Measurements from ENCODE around the gene PPP1R12B.
"Not testable (repeated sequence)": the region's sequence is repeated elsewhere in the genome, so short reads cannot be mapped to it uniquely, and the experiment has no call there.

Gene PPP1R12B

DNA sequence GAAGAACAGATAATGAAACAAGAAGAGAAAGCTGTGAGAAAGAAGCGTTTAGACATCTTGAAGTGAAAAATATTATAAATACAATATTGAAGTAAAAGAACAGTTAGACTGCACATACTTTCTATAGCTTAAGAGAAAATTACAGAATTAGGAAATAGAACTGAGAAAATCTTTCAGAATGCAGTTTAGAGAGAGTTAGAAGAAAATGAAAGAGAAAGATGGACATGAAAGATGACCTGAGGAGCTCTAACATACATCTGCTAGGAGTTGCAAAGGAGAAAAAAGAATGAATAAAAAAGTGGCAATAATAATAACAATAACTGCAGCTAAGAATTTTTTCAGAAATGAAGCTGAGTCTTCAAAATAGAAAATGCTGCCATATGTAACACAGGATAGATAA, 173.0 kb downstream of the PPP1R12B start:
- H3K4me1 ChIP-seq (ENCODE audit: insufficient read depth, low read length); H3K27ac ChIP-seq (ENCODE audit: low read length); H2AFZ ChIP-seq (ENCODE audit: low read depth, low read length); H3K27me3 ChIP-seq (ENCODE audit: insufficient read depth, low read length, poor library complexity); H3K9ac ChIP-seq (ENCODE audit: low read depth, low read length); H4K20me1 ChIP-seq (ENCODE audit: insufficient read depth, low read length); H3K36me3 ChIP-seq (ENCODE audit: insufficient read depth, low read length); H3K4me2 ChIP-seq (ENCODE audit: insufficient read depth, low read length); H3K79me2 ChIP-seq (ENCODE audit: insufficient read depth, low read length); H3K4me3 ChIP-seq (ENCODE audit: low read depth in 1 of 2, low read length in 2 of 2); ATAC-seq (ENCODE audit: insufficient read depth, low read depth); DNase-seq; H3K9me3 ChIP-seq (ENCODE audit: insufficient read depth, low read length, severe bottlenecking): not testable (repeated sequence)

GRCh38 chr1:202521886-202522285, 173.4 kb downstream of the PPP1R12B start:
- Histone ChIP-seq H3K36me3 (ENCODE audit: insufficient read depth, low read length) (no peaks in the 10 kb centered on the region), H3K4me2 (ENCODE audit: insufficient read depth, low read length) (no peak overlapping the region), H3K9me3 (ENCODE audit: insufficient read depth, low read length, severe bottlenecking) (no peaks in the 10 kb centered on the region), H2AFZ (ENCODE audit: low read depth, low read length) (no peak overlapping the region), H3K27ac (ENCODE audit: low read length) (no peak overlapping the region), H3K4me3 (ENCODE audit: low read depth in 1 of 2, low read length in 2 of 2) (no peak overlapping the region), H4K20me1 (ENCODE audit: insufficient read depth, low read length) (no peaks in the 10 kb centered on the region), H3K27me3 (ENCODE audit: insufficient read depth, low read length, poor library complexity) (no peaks in the 10 kb centered on the region), H3K79me2 (ENCODE audit: insufficient read depth, low read length) (no peaks in the 10 kb centered on the region), H3K9ac (ENCODE audit: low read depth, low read length) (no peak overlapping the region), H3K4me1 (ENCODE audit: insufficient read depth, low read length) (no peaks in the 10 kb centered on the region)
- TF ChIP-seq CTCF (IDR thresholded peaks at IDR 0.05; ENCODE audit: borderline replicate concordance, extremely low read depth, low read length, poor library complexity, severe bottlenecking) (no peak), EZH2 (IDR thresholded peaks at IDR 0.05; ENCODE audit: borderline replicate concordance, low read depth, low read length, severe bottlenecking) (no peak)
- DNase-seq (no peak), ATAC-seq (ENCODE audit: insufficient read depth, low read depth) (no peak)

DNA sequence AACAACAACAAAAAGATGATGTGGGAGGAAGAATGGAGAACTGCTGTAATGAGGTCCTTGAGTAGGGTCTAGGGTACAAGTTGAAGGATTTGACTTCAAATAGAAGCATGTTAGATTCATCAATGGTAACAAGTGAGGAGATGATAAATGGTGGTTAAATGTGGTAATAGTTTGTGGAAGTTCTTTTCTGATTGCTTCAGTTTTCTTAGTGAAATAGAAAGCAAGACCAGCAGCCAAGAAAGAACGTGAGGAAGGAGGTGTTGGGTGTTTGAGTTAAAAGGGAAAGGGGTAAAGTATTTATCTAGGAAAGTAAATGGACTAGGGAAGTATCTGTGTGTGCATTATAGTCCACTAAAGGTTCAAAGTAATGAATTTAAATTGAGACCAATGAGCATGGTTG, 177.6 kb downstream of the PPP1R12B start:
- H2AFZ ChIP-seq (ENCODE audit: low read depth, low read length); ATAC-seq (ENCODE audit: insufficient read depth, low read depth); H3K9ac ChIP-seq (ENCODE audit: low read depth, low read length); H3K36me3 ChIP-seq (ENCODE audit: insufficient read depth, low read length); H3K4me3 ChIP-seq (ENCODE audit: low read depth in 1 of 2, low read length in 2 of 2); H3K27me3 ChIP-seq (ENCODE audit: insufficient read depth, low read length, poor library complexity); H3K9me3 ChIP-seq (ENCODE audit: insufficient read depth, low read length, severe bottlenecking); DNase-seq; H4K20me1 ChIP-seq (ENCODE audit: insufficient read depth, low read length); H3K79me2 ChIP-seq (ENCODE audit: insufficient read depth, low read length); H3K27ac ChIP-seq (ENCODE audit: low read length); H3K4me2 ChIP-seq (ENCODE audit: insufficient read depth, low read length); H3K4me1 ChIP-seq (ENCODE audit: insufficient read depth, low read length): not testable (repeated sequence)

- H3K36me3 ChIP-seq (ENCODE audit: insufficient read depth, low read length); H3K27me3 ChIP-seq (ENCODE audit: insufficient read depth, low read length, poor library complexity); H3K27ac ChIP-seq (ENCODE audit: low read length); H3K9ac ChIP-seq (ENCODE audit: low read depth, low read length); DNase-seq; H3K4me3 ChIP-seq (ENCODE audit: low read depth in 1 of 2, low read length in 2 of 2); H4K20me1 ChIP-seq (ENCODE audit: insufficient read depth, low read length); H3K9me3 ChIP-seq (ENCODE audit: insufficient read depth, low read length, severe bottlenecking); ATAC-seq (ENCODE audit: insufficient read depth, low read depth); H3K4me2 ChIP-seq (ENCODE audit: insufficient read depth, low read length); H3K79me2 ChIP-seq (ENCODE audit: insufficient read depth, low read length); H3K4me1 ChIP-seq (ENCODE audit: insufficient read depth, low read length); H2AFZ ChIP-seq (ENCODE audit: low read depth, low read length): not testable (repeated sequence)
These were observed 179.7 kb downstream of the PPP1R12B start for GRCh38 chr1:202528096-202528722.

- DNase-seq; H3K9ac ChIP-seq (ENCODE audit: low read depth, low read length); H3K79me2 ChIP-seq (ENCODE audit: insufficient read depth, low read length); H3K27ac ChIP-seq (ENCODE audit: low read length); H2AFZ ChIP-seq (ENCODE audit: low read depth, low read length); H3K36me3 ChIP-seq (ENCODE audit: insufficient read depth, low read length); H3K27me3 ChIP-seq (ENCODE audit: insufficient read depth, low read length, poor library complexity); H3K9me3 ChIP-seq (ENCODE audit: insufficient read depth, low read length, severe bottlenecking); H4K20me1 ChIP-seq (ENCODE audit: insufficient read depth, low read length); H3K4me2 ChIP-seq (ENCODE audit: insufficient read depth, low read length); H3K4me3 ChIP-seq (ENCODE audit: low read depth in 1 of 2, low read length in 2 of 2); H3K4me1 ChIP-seq (ENCODE audit: insufficient read depth, low read length); ATAC-seq (ENCODE audit: insufficient read depth, low read depth): not testable (repeated sequence)
These were observed 182.2 kb downstream of the PPP1R12B start for GRCh38 chr1:202530686-202531085.
